GM21619 (cell line): ENCODE data around the gene PRLH.
"Not testable (repeated sequence)": the region's sequence is repeated elsewhere in the genome, so short reads cannot be mapped to it uniquely, and the experiment has no call there.

Experiments
- ATAC-seq: cut with Tn5 transposase; IDR thresholded peaks from one replicate; pipeline ENCODE4 v1.9.1; 2021; ENCODE audit not compliant: unreplicated experiment

The PRLH gene

DNA sequence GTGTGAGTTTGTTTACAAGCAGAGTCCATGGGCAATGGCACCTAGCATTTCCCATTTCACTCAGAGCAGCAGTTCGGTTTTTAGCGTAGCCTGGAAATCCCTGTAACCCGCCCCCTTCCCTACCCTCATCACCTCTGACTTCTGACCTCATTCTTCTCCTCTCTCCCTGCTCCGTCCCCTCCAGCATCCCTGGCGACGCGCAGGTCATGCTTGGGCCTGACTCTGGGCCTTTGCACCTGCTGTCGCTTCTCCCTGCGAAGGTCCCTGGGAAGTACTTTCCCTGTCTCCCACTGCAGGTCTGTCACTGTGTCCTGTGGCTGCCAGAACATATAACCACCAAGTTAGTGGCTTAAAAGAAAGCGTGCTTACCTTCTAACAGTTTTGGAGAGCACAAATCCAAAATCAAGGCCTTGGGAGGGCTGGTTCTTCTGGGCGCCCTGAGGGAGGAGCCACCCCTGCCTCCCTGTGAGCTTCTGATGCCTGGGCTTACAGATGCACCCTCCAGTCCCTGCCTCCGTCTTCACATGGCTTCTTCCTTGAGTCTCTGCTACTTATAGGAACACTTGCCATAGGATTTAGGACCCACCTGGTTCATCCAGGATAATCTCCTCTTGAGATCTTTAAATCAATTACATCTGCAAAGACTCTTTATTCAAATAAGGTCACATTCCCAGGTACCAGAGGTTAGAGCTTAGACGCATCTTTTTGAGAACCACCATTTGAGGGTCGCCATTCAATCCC, 32.3 kb downstream of the PRLH start:
- no peak for ATAC-seq

- ATAC-seq, result no peak
These were observed 33.2 kb downstream of the PRLH start for GRCh38 chr2:237599465-237600110.

- ATAC-seq, result no peak
These were observed 34.0 kb downstream of the PRLH start for GRCh38 chr2:237600205-237600846.

GRCh38 chr2:237601453-237602116, 35.2 kb downstream of the PRLH start:
- ATAC-seq, result no peak

GRCh38 chr2:237602409-237602808, 36.0 kb downstream of the PRLH start:
- ATAC-seq, result no peak

- ATAC-seq, result no peak
These were observed 36.8 kb downstream of the PRLH start for GRCh38 chr2:237603049-237603717.

GRCh38 chr2:237603718-237604362, 37.5 kb downstream of the PRLH start:
- ATAC-seq, result no peak

- no peak for ATAC-seq
These were observed 38.0 kb downstream of the PRLH start for GRCh38 chr2:237604391-237604790.

GRCh38 chr2:237604960-237605359, 38.6 kb downstream of the PRLH start:
- ATAC-seq, result no peak

DNA sequence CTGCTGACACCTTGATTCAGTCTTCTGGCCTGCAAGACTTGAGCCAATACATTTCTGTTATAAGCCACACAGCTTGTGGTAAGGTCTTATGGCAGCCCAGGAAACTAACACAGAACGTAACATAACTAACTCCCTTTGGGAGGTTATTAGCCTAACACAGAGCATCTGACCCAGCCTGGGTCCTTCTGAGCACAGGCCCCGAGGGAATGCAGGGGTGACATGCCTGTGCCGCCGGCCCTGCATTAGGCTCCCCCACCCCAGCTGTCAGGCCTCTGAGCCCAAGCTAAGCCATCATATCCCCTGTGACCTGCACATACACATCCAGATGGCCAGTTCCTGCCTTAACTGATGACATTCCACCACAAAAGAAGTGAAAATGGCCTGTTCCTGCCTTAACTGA, 40.1 kb downstream of the PRLH start:
- not testable (repeated sequence) for ATAC-seq

- no peak for ATAC-seq
These were observed 46.4 kb downstream of the PRLH start for GRCh38 chr2:237612527-237613357.

DNA sequence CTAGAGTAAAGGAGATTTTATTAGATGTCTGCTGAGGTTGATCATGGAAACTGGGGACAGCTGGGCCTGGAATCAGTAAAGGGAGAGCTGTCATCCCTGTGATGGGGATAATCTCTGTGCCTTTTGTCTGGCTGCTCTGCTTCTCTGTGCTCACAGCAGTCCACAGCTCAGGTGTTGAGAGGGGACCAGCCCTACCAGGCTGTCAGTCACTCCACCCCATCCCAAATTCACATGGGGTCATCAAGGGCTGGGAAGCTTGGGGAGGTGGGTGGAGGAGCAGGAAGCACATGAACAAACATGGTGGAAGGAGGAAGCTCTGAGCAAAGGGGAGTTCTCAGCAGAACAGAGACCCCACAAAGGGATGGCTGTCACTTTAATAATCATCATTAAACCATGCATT, 47.3 kb downstream of the PRLH start:
- ATAC-seq, result no peak

DNA sequence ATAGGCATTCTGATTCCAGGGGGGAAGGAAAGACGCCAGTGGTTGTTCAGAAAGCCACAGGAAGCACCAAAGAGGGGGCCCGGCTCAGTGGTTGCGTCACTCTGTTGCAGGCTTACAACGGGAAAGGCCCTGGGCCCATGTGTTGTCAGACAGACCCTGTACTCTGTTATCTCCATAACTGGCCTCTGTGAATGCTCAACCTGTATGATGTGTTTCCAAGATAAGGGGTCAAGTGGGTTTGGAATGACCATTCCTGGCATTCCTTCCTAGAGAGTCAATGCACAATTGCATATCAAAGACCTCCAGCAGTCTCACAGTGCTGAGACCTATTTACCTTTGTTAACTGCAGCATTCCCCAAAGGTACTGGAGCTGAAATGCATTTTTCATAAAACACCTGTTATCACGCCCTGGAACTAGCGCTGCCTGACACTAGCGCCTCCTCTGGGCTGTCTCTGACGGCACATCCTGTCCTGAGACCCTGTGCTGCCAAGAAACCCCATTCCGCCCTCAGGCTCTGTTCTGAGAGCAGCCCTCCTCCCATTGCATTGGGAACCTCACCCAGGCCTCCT, 47.9 kb downstream of the PRLH start:
- ATAC-seq, result no peak

DNA sequence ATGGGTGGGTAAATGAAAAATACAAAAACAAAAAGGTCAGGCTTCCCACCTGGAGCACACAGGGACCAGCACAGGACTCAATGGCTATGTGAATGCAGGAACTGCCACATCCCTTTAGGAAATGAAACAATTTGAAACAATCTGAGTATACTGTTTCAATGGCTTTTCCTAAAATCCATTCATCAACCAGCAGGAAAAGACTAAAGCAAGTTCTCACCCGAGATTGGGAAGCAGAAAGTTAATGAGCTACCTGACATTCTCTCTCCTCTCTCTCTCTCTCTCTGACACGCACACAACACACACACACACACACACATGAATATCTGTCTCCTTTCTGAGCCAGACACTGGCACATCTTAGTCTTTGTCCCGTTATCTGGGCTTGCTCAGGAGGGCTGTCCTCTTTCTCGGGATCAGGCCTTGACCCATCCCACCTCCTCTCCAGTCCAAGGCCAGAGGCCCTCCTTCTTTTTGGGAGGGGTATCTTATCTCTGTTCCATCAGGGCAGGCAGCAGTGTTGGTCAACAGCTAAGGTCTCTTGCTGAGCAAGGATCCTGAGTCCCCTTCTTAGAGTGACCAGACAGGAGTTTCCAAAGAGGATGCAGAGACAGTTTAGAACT, 49.4 kb downstream of the PRLH start:
- no peak for ATAC-seq

GRCh38 chr2:237616373-237616733, 50.0 kb downstream of the PRLH start:
- ATAC-seq, result no peak
